ENCODE data around the gene MAN2C1.

The MAN2C1 gene

GRCh38 chr15:75306188-75306587 is 62.2 kb downstream of the MAN2C1 start:
- DNase-seq (ENCODE audit: low read depth) = no peak
